Activated T-helper 17 cell treated with anti-CD3 and anti-CD28 coated beads, Interleukin-2, amount 50 U/mL, for 72 hours (primary cell): ENCODE data around the gene POLR1E. TPM values are rescaled to one million over a fixed set of nuclear protein-coding genes. Genes with fewer than 3 reads are reported as not detected.
A peak's percentile ranks its signal among the peaks of the same experiment; 100 is the strongest.
"Not testable (repeated sequence)": the region's sequence is repeated elsewhere in the genome, so short reads cannot be mapped to it uniquely, and the experiment has no call there.

ENCODE experiments used
- ATAC-seq: fragments of 150-1000 bp; cut with Tn5 transposase; replicated peaks from 2 replicates; pipeline ENCODE4 v1.10.0; 2021; ENCODE audit warnings: mild to moderate bottlenecking, moderate library complexity
- H3K27ac Mint-ChIP-seq: one replicate; pipeline ENCODE4 v1.8.0; 2022; ENCODE audit warnings: mixed read lengths
- H3K27me3 Mint-ChIP-seq: one replicate; pipeline ENCODE4 v1.8.0; 2022; ENCODE audit warnings: mixed read lengths
- H3K36me3 Mint-ChIP-seq: one replicate; pipeline ENCODE4 v1.8.0; 2022; ENCODE audit warnings: low read depth, mild to moderate bottlenecking, mixed read lengths
- H3K4me1 Mint-ChIP-seq: one replicate; pipeline ENCODE4 v1.8.0; 2022; ENCODE audit warnings: mixed read lengths
- H3K4me3 Mint-ChIP-seq: one replicate; pipeline ENCODE4 v1.8.0; 2022; ENCODE audit warnings: mild to moderate bottlenecking, mixed read lengths
- H3K9me3 Mint-ChIP-seq: one replicate; pipeline ENCODE4 v1.8.0; 2022; ENCODE audit warnings: mixed read lengths
- total RNA-seq, 2 donors: library from RNA; stranded (reverse); gene quantifications; one replicate each; pipeline ENCODE4 v1.2.3, GENCODE V29; 2022

The POLR1E gene
- total RNA-seq, 2 donors from 2014 or later, result 57.3 to 65.1 TPM

DNA sequence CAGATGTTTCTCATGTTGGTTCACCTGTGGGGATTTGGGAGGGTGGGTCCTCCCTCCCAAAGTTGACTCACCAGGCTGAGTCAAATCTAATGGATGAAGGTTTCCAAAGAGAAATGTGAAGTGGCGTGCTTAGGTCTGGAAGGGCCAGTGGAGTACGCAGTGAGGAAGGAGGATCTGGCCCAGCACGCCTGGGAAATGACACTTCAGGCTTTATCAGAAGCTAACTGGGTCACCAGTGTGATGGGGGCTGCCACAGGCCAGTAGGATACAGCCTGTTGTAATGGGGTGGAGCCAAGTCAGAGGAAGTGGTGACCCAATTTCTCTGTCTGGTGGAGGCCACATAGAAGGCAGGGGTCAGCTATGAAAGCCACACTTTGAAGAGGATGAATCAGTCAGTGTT, 18.0 kb downstream of the POLR1E start:
- Mint-ChIP-seq H3K27ac (peak overlapping the region; percentile 88), H3K4me3 (peak overlapping the region; percentile 63), H3K9me3 (no peaks in the 10 kb centered on the region), H3K4me1 (peaks cover 25% of the 10 kb centered on the region), H3K36me3 (peaks cover 100% of the 10 kb centered on the region), H3K27me3 (no peaks in the 10 kb centered on the region)
- peak; percentile 97 for ATAC-seq

DNA sequence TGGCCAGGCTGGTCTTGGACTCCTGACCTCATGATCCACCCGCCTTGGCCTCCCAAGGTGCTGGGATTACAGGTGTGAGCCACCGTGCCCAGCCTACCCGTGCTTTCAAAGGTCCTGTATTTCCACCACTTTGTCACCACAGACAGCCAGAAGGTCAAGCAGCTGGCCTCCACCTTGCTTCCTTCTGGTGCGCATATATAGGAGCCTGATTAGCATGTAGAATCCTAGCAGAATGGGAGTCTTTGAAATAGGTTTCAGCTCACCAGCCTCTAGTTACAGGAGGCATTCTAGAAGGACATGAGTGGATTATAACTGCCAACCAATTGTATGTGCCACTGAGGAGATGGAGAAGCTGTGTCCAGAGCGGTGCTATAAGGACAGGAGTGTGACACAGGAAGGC, 18.9 kb downstream of the POLR1E start:
- H3K4me3 Mint-ChIP-seq, result peak overlapping the region; percentile 63
- H3K36me3 Mint-ChIP-seq, result peaks cover 93% of the 10 kb centered on the region
- ATAC-seq, result no peak
- peaks cover 25% of the 10 kb centered on the region for H3K4me1 Mint-ChIP-seq
- peak overlapping the region; percentile 88 for H3K27ac Mint-ChIP-seq
- H3K9me3 Mint-ChIP-seq, result no peaks in the 10 kb centered on the region
- H3K27me3 Mint-ChIP-seq, result no peaks in the 10 kb centered on the region

DNA sequence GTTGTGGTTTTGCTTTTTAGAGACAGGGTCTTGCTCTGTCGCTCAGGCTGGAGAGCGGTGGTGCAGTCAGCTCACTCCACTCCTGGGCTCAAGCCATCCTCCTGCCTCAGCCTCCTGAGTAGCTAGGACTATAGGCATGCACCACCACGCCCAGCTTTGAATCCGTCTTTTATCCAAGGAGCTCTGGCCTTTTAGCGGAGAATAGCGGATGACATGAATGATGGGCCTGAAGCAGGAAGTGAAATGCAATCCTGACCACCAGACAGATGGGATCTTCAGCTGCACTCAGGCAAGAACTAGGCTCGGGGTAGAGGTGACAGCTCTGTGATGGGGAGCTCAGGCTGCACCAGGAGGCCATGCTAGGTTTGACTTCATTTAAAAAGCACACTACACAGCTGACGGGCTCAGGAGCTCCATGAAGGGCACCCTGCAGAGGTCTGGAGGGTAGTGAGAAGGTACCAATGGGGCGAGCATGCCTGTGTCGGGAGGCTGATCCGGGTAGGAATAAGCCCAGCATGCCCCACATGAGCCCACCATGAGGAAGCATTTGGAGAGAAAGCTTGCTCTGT, 21.9 kb downstream of the POLR1E start:
- H3K4me3 Mint-ChIP-seq, result no peak overlapping the region
- ATAC-seq, result no peak
- H3K27me3 Mint-ChIP-seq, result no peaks in the 10 kb centered on the region
- H3K27ac Mint-ChIP-seq, result peak overlapping the region; percentile 44
- H3K36me3 Mint-ChIP-seq, result peaks cover 62% of the 10 kb centered on the region
- H3K4me1 Mint-ChIP-seq, result peaks cover 18% of the 10 kb centered on the region
- no peaks in the 10 kb centered on the region for H3K9me3 Mint-ChIP-seq

DNA sequence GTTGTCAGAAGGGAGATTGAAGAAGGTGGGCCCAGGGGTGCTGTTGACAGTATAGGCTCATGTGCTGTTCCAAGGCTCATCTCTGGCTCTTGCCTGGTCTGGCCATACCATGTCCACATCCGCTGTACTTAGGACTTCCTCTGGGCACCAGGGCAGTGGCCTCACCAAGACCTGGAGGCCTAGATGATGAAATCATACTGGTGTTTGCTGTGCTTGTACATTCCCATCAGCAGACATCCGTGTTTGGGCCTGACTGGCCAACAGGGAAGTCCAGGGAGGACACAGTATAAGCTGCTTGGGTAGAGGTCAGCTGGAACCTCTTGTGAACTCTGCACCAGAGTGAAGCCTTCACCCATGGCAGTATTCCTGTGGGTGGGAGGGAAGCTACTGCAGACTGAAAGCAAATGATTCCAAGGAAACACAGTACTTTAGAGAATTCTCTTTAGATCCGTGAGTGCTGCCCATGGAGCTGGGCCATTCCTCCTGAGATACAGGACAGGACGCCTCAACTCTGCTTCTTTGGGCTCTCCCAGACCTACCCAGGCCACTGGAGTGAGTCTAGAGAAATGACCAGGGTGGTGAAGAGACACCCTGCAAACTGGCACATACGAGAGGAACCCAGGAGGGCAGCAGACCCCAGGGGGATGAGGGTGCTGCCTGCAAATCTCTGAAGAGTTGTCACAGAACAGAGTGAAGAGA, 22.5 kb downstream of the POLR1E start:
- Mint-ChIP-seq H3K4me3 (no peak overlapping the region), H3K36me3 (peaks cover 56% of the 10 kb centered on the region), H3K27me3 (no peaks in the 10 kb centered on the region), H3K27ac (peak overlapping the region; percentile 17), H3K4me1 (peaks cover 12% of the 10 kb centered on the region), H3K9me3 (no peaks in the 10 kb centered on the region)
- ATAC-seq, result no peak

DNA sequence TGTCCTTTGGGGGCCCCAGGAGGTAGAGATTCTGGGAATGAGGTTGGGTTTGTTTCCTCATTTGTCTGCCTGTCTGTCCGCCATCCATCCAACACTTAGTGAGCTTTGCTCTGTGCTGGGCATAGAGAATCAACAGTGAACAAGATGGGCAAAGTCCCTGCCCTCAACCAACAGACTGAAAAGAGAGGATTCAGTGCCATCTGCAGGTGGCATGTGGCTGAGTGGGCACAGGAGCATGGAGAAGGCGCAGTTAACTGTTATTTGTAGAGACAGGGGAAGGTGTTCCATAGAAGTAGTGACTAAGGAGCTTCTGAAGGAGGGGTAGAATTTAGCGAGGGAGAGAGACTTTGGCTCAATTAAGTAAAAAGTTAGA, 23.1 kb downstream of the POLR1E start:
- H3K27ac Mint-ChIP-seq, result peak overlapping the region; percentile 17
- no peaks in the 10 kb centered on the region for H3K9me3 Mint-ChIP-seq
- no peaks in the 10 kb centered on the region for H3K27me3 Mint-ChIP-seq
- peaks cover 50% of the 10 kb centered on the region for H3K36me3 Mint-ChIP-seq
- no peak for ATAC-seq
- H3K4me1 Mint-ChIP-seq, result peaks cover 7% of the 10 kb centered on the region
- H3K4me3 Mint-ChIP-seq, result no peak overlapping the region

DNA sequence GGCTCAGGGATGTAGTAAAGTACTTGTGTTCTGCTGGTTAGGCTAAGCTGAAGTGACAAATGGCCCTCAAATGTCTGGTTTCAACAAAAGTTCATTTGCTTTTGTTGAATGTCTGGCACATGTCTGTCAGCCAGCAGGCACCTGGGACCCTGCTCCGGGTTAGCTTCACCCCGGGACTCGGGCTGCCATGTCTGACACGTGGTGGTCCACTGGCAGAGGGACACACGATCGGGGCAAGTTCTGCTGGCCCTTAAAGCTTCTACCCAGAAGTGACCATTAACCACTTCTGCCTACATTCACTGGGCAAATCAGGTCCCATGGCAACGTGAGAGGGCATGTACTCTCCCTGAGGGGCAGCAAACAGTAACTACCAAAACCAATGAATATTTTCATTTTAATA, 23.8 kb downstream of the POLR1E start:
- peak overlapping the region; percentile 17 for H3K27ac Mint-ChIP-seq
- H3K4me1 Mint-ChIP-seq, result peaks cover 4% of the 10 kb centered on the region
- H3K27me3 Mint-ChIP-seq, result no peaks in the 10 kb centered on the region
- H3K9me3 Mint-ChIP-seq, result no peaks in the 10 kb centered on the region
- no peak for ATAC-seq
- H3K36me3 Mint-ChIP-seq, result peaks cover 43% of the 10 kb centered on the region
- no peak overlapping the region for H3K4me3 Mint-ChIP-seq

DNA sequence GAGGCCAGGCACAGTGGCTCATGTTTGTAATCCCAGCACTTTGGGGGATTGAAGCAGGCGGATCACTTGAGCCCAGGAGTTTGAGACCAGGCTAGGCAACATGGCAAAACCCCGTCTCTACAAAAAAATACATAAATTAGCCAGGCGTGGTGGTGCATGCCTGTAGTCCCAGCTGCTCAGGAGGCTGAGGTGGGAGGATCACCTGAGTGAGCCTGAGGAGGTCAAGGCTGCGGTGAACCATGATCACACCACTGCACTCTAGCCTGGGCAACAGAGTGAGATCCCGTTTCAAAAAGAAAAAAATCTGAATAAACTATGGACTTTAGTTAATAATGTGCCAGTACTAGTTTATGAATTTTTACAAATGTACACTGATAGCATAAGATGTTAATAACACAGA, 24.3 kb downstream of the POLR1E start:
- H3K27me3 Mint-ChIP-seq, H3K9me3 Mint-ChIP-seq, H3K4me1 Mint-ChIP-seq, ATAC-seq, H3K4me3 Mint-ChIP-seq: not testable (repeated sequence)
- peaks cover 38% of the 10 kb centered on the region for H3K36me3 Mint-ChIP-seq
- peak overlapping the region; percentile 17 for H3K27ac Mint-ChIP-seq

DNA sequence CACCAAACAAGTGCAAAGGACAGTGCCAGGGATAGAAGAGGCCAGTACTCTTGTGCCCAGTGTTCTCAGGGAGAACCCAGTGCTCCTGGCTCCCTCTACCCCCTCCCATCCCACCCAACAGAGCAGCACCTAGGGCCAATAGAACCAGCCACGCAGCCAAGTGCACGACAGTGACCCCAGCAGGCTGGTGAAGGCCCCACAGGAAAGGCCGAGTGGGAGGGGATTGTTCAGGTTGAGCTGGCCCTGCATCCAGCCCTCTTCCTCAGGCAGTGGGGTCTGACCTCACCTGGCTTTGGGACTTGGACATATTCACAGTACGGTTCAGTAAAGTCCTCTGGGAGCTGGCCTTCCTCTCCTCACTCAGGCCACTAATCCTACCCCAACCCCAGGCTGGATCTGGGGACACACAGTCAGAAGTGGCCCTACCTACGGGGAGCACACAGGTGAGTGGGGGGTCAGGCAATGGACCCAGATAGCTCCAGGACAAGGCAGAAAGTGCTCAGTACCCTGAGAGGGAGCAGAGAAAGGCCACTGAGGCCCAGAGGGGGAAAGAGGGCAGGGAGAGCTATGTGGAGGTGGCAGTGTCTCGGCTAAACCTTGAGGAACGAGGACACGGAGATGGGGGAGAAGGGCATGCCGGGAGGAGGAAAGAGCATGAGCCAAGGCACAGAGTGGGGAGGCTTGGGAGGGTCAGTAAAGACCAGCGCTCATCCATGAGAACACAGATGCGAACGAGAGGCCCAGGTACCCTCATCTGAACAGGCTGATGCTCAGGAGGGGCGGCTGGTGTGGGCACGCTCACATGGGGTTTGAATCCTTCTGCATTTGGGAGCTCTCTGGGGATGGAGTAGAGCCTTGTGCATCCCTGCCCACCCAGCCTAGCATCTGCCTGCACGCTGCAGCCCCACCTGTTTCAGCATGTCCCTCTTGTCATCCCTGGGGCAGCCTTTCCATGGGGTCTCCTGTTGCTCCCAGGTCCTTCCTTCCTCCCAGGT, 25.6 kb downstream of the POLR1E start:
- Mint-ChIP-seq H3K27me3 (no peaks in the 10 kb centered on the region), H3K36me3 (peaks cover 25% of the 10 kb centered on the region), H3K27ac (peak overlapping the region; percentile 30), H3K4me1 (peaks cover 11% of the 10 kb centered on the region), H3K4me3 (no peak overlapping the region), H3K9me3 (no peaks in the 10 kb centered on the region)
- no peak for ATAC-seq

DNA sequence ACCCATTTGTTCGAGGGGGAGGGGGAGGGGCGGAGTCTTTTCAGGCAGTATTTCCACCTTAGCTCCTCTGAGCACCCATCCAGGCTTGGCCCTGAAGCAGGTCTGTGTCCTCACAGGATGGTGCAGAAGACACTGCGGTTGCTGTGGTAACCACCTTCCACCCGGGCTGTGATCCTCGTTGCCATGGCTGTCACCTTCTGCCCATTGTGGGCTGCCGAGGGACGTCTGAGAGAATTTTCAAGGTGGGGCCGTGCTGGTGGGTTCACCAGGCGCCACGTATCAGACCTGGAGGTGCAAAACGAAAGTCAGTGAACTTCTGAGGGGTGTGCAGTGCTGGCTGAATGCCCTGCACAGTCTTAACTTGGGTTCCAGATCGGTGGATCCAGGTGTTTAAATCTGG, 26.7 kb downstream of the POLR1E start:
- Mint-ChIP-seq H3K27me3 (no peaks in the 10 kb centered on the region), H3K4me1 (peaks cover 7% of the 10 kb centered on the region), H3K9me3 (no peaks in the 10 kb centered on the region), H3K4me3 (no peak overlapping the region), H3K36me3 (peaks cover 14% of the 10 kb centered on the region), H3K27ac (peak overlapping the region; percentile 30)
- no peak for ATAC-seq

DNA sequence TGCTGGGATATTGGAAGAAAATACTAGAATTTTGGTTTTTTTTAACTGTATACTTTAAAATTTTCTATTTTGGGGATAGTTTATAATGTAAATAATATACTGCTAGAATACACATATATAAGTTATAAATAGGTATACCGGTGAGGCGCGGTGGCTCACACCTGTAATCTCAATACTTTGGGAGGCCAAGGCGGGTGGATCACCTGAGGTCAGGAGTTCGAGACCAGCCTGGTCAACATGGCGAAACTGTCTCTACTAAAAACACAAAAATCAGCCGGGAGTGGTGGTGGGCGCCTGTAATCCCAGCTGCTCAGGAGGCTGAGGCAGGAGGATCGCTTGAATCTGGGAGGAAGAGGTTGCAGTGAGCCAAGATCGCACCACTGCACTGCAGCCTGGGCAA, 28.7 kb downstream of the POLR1E start:
- not testable (repeated sequence) for H3K4me1 Mint-ChIP-seq, ATAC-seq, H3K4me3 Mint-ChIP-seq, H3K36me3 Mint-ChIP-seq, H3K9me3 Mint-ChIP-seq, H3K27me3 Mint-ChIP-seq
- peak overlapping the region; percentile 18 for H3K27ac Mint-ChIP-seq

DNA sequence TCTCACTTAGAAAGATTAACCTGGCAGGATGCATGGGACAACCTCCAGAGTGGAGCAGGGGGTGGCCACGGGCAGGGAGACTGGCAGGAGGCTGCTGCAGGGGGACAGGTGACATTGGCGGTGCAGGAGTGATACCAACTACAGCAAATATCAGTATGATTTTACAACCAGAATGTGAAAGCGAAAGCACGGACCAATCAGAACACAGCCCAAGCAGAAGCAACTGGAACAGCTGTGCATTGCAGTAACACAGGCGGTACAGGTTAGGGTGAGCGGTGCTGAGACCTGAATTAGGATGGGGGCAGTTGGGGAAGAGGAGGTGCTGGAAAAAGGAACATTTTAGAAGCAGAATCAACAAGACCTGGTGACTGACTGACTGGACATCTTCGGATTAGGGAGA, 29.3 kb downstream of the POLR1E start:
- Mint-ChIP-seq H3K27ac (peak overlapping the region; percentile 4), H3K4me1 (peaks cover 7% of the 10 kb centered on the region)

DNA sequence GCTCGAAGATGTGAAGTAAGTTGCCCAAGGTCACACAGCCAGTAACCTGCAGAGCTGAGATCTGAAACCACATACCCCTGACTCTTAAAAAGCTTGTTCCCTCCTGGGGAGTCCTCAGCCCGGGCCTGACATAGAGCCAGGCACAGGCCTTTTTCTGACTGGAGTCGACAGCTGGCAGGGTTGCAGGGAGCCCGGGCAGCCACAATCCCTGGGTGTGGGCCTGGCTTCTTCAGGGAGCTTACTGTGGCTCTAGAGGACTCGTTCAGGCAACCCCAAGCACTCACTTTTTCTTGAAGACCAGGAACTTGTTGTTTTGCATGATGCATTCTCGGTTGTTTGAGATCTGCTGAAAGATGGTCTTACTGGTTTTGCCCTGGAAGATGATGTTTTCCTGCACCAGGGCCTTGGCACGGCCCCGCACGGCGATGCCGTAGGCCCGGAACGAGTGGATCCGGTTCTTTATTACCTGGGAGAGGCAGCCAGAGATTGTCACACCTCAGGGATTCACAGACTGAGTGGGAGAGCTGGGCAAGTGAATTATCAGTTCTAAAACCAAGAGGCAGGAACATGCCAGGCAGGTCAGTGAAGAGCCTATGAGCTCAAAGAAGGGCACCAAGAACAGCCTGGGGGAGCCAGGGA, 30.0 kb downstream of the POLR1E start:
- peaks cover 7% of the 10 kb centered on the region for H3K4me1 Mint-ChIP-seq
- H3K27me3 Mint-ChIP-seq, result no peaks in the 10 kb centered on the region
- peak overlapping the region; percentile 4 for H3K27ac Mint-ChIP-seq
- no peak overlapping the region for H3K4me3 Mint-ChIP-seq
- no peaks in the 10 kb centered on the region for H3K9me3 Mint-ChIP-seq
- no peak for ATAC-seq
- H3K36me3 Mint-ChIP-seq, result peaks cover 14% of the 10 kb centered on the region

More for the DNA sequence above, 29.3 kb downstream of the POLR1E start:
- no peak overlapping the region for H3K4me3 Mint-ChIP-seq
- ATAC-seq, result peak; percentile 32
- H3K27me3 Mint-ChIP-seq, result no peaks in the 10 kb centered on the region
- H3K36me3 Mint-ChIP-seq, result peaks cover 7% of the 10 kb centered on the region
- no peaks in the 10 kb centered on the region for H3K9me3 Mint-ChIP-seq

DNA sequence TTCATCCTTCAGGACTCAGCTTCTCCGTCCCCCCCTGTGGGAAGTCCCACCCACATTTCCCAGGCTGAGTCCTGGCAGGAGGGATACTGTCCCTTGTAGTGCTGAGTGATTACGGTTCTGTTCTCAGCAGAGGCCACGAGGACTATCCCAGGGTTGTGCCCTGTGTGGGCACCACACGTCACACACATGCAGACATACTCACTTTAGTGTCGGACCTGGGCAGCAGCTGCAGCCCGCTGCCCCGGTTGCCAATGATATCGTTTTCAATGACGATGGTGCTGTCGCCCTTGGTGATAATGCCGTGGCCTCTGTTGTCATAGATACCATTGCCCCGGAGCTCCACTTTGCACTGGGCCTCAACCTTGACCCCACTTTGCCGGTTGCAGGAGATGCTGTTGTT, 32.2 kb downstream of the POLR1E start:
- Mint-ChIP-seq H3K9me3 (no peaks in the 10 kb centered on the region), H3K27ac (no peak overlapping the region), H3K27me3 (no peaks in the 10 kb centered on the region), H3K36me3 (peaks cover 22% of the 10 kb centered on the region), H3K4me1 (peaks cover 7% of the 10 kb centered on the region), H3K4me3 (no peak overlapping the region)
- no peak for ATAC-seq

DNA sequence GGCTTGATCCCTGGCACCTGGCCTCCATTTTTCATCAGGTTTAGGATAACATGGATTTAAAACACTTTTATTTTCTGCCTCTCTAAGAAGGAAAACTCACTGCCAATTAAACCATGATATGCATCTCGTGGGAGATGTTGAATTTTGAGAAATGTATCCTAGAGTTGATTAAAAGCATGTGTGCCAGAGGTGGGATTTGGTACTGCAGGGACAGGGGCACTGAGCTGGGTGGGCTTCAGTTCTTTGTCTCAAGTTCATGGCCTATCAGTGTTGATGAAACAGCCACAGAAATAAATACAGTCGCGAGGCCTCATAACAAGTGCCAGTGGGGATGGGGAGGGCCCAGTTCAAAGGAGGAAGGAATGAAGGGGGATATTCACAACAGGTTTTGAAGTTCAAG, 34.9 kb downstream of the POLR1E start:
- H3K4me1 Mint-ChIP-seq, result no peaks in the 10 kb centered on the region
- H3K27ac Mint-ChIP-seq, result no peak overlapping the region
- H3K27me3 Mint-ChIP-seq, result no peaks in the 10 kb centered on the region
- no peak for ATAC-seq
- no peak overlapping the region for H3K4me3 Mint-ChIP-seq
- peaks cover 33% of the 10 kb centered on the region for H3K36me3 Mint-ChIP-seq
- no peaks in the 10 kb centered on the region for H3K9me3 Mint-ChIP-seq
